Posterior vena cava (tissue), 2 donors: ENCODE measurements around the gene ROBO1. TPM values are rescaled to one million over a fixed set of nuclear protein-coding genes. Genes with fewer than 3 reads are reported as not detected.

ENCODE experiments used
- DNase-seq: peaks from one replicate; pipeline ENCODE4 v3.0.0-alpha.2; 2020; ENCODE audit warnings: low spot score
- intact Hi-C, 2 donors: fragments of 100-400 bp; cut with DNase I; formaldehyde crosslinking; loops; one replicate each; pipeline versions ENCODE4 v1.14.1 to v1.14.2; 2022 to 2023
- total RNA-seq, 2 donors: library from RNA; stranded (reverse); fragmentation: NEBNext Ultra II Directional; extraction: Animal tissue kit (Norgen Biotek cat#: 25700); gene quantifications; one replicate each; pipeline ENCODE4 v1.2.1, GENCODE V29; 2021
- donor health status: DM: yes; HTN: yes; CAD: no.
- donor health status: DM: yes; HTN: yes; CAD: no.

ROBO1 gene
- total RNA-seq, 2 donors from 2014 or later: 27.2 to 28.2 TPM

GRCh38 chr3:79063624-79064023 is 704.2 kb downstream of the ROBO1 start:
- DNase-seq: no peak
- intact Hi-C loops: no loop called here

GRCh38 chr3:79057756-79058155 is 710.0 kb downstream of the ROBO1 start:
- no peak for DNase-seq
- intact Hi-C loops: no loop called here

GRCh38 chr3:79056498-79056897 is 711.3 kb downstream of the ROBO1 start:
- no peak for DNase-seq
- intact Hi-C loops: no loop called here

- no peak for DNase-seq
- intact Hi-C loops: no loop called here
Measured at GRCh38 chr3:79052054-79052681, 715.6 kb downstream of the ROBO1 start.

GRCh38 chr3:79047581-79047980 is 720.2 kb downstream of the ROBO1 start:
- no peak for DNase-seq
- intact Hi-C loops: no loop called here

- intact Hi-C loops: no loop called here
- DNase-seq: no peak
Measured at GRCh38 chr3:79041621-79042020, 726.2 kb downstream of the ROBO1 start.

- intact Hi-C loops: no loop called here
- no peak for DNase-seq
Measured at GRCh38 chr3:79040701-79041100, 727.1 kb downstream of the ROBO1 start.

- intact Hi-C loops: no loop called here
Measured at GRCh38 chr3:79040091-79040490, 727.7 kb downstream of the ROBO1 start.

GRCh38 chr3:79039192-79039591 is 728.6 kb downstream of the ROBO1 start:
- intact Hi-C loops: loop anchor here (10.0 kb wide), 1 partner anchor 384 kb away; no protein-coding TSS in a partner anchor
- DNase-seq: no peak

More at GRCh38 chr3:79040091-79040490, 727.7 kb downstream of the ROBO1 start:
- no peak for DNase-seq

GRCh38 chr3:79038636-79039035 is 729.2 kb downstream of the ROBO1 start:
- no peak for DNase-seq
- intact Hi-C loops: loop anchor here (10.0 kb wide), 1 partner anchor 384 kb away; no protein-coding TSS in a partner anchor

GRCh38 chr3:79038057-79038456 is 729.7 kb downstream of the ROBO1 start:
- no peak for DNase-seq
- intact Hi-C loops: loop anchor here (10.0 kb wide), 1 partner anchor 383 kb away; no protein-coding TSS in a partner anchor

GRCh38 chr3:79032686-79033318 is 735.0 kb downstream of the ROBO1 start:
- DNase-seq: no peak
- intact Hi-C loops: loop anchor here (10.0 kb wide), 1 partner anchor 378 kb away; no protein-coding TSS in a partner anchor

GRCh38 chr3:79030157-79030556 is 737.6 kb downstream of the ROBO1 start:
- intact Hi-C loops: loop anchor here (10.0 kb wide), 1 partner anchor 375 kb away; no protein-coding TSS in a partner anchor

GRCh38 chr3:79028916-79029315 is 738.9 kb downstream of the ROBO1 start:
- intact Hi-C loops: no loop called here
- no peak for DNase-seq

More at GRCh38 chr3:79030157-79030556, 737.6 kb downstream of the ROBO1 start:
- DNase-seq: no peak

- DNase-seq: no peak
- intact Hi-C loops: no loop called here
Measured at GRCh38 chr3:79027593-79027992, 740.2 kb downstream of the ROBO1 start.

GRCh38 chr3:79019924-79020173 is 747.9 kb downstream of the ROBO1 start:
- no peak for DNase-seq
- intact Hi-C loops: no loop called here

- intact Hi-C loops: no loop called here
Measured at GRCh38 chr3:79019137-79019923, 748.5 kb downstream of the ROBO1 start.

GRCh38 chr3:79018671-79019136 is 749.1 kb downstream of the ROBO1 start:
- intact Hi-C loops: no loop called here
- peak; percentile 86 for DNase-seq

More at GRCh38 chr3:79019137-79019923, 748.5 kb downstream of the ROBO1 start:
- peak; percentile 92 for DNase-seq

- no peak for DNase-seq
- intact Hi-C loops: no loop called here
Measured at GRCh38 chr3:79018265-79018664, 749.5 kb downstream of the ROBO1 start.
